A549 (cell line): ENCODE results near the gene EIF4G2. TPM values are rescaled to one million over a fixed set of nuclear protein-coding genes. Genes with fewer than 3 reads are reported as not detected.

Source experiments
- ATAC-seq, 2 experiments: fragments of 200-7000 bp in 1 of 2; fragments of >200 bp in 1 of 2; cut with Nextera tagmentation in 1 of 2; cut with Tn5 transposase in 1 of 2; 3 replicates each; pipeline versions ENCODE4 v1.8.0 to v1.9.1; 2018 to 2020; ENCODE audit warnings: mild to moderate bottlenecking in 1 of 2, moderate library complexity in 1 of 2
- CTCF ChIA-PET: fragments of 300-600 bp; sonication (Branson Sonifier 250); formaldehyde crosslinking; extraction: SDS; loops from one replicate; lab custom pipeline; 2021; ENCODE audit warnings: antibody characterized with exemption, inconsistent platforms; lab: Yijun Ruan, JAX
- POLR2A ChIA-PET: fragments of 350-600 bp; formaldehyde crosslinking; extraction: SDS; loops from one replicate; lab custom pipeline; 2021; ENCODE audit warnings: antibody characterized with exemption, inconsistent platforms; lab: Yijun Ruan, JAX
- DNase-seq, 2 experiments: peaks; one replicate each; pipeline versions ENCODE4 v3.0.0 to v3.0.0-alpha.2; 2011 to 2016; ENCODE audit warnings: low read depth in 1 of 2, low spot score in 1 of 2
- FAIRE-seq: peaks from 2 replicates; lab custom pipeline; 2011; peaks lifted over from hg19 to GRCh38; lab: Jason Lieb, UNC
- H3K27ac ChIP-seq, 2 experiments: fragments of >200 bp; sonication (Bioruptor Twin); formaldehyde crosslinking; 3 replicates each; pipeline ENCODE4 v1.5.1; 2016 to 2017
- H3K4me1 ChIP-seq: fragments of >200 bp; sonication (Bioruptor Twin); formaldehyde crosslinking; 3 replicates; pipeline ENCODE4 v1.6.1; 2016
- H3K4me2 ChIP-seq: fragments of >200 bp; sonication (Bioruptor Twin); formaldehyde crosslinking; 3 replicates; pipeline ENCODE4 v1.6.1; 2016
- H3K4me3 ChIP-seq: fragments of >200 bp; sonication (Bioruptor Twin); formaldehyde crosslinking; 3 replicates; pipeline ENCODE4 v1.5.1; 2016
- H3K9me3 ChIP-seq: fragments of >200 bp; sonication (Bioruptor Twin); formaldehyde crosslinking; 3 replicates; pipeline ENCODE4 v1.6.1; 2016
- CBX8 ChIP-seq: fragments of 200-600 bp; sonication (generic); IDR thresholded peaks from 2 replicates; pipeline ENCODE4 v1.6.1; 2016
- EHMT2 ChIP-seq: fragments of 200-600 bp; sonication (generic); IDR thresholded peaks from 2 replicates; pipeline ENCODE4 v1.6.1; 2016; ENCODE audit warnings: antibody characterized with exemption, low read depth, mild to moderate bottlenecking, moderate library complexity
- HEYL ChIP-seq: fragments of 250-450 bp; sonication (Bioruptor Pico); IDR thresholded peaks from 2 replicates; pipeline ENCODE4 v1.8.0; 2021; ENCODE audit warnings: mild to moderate bottlenecking, moderate library complexity
- HOXB13 ChIP-seq: fragments of 250-450 bp; sonication (Bioruptor Pico); IDR thresholded peaks from 2 replicates; pipeline ENCODE4 v1.5.0; 2020; ENCODE audit warnings: low read depth, mild to moderate bottlenecking, moderate library complexity
- HOXB5 ChIP-seq: fragments of 250-450 bp; sonication (Bioruptor Pico); IDR thresholded peaks from 2 replicates; pipeline ENCODE4 v1.5.0; 2020; ENCODE audit warnings: mild to moderate bottlenecking, moderate library complexity
- JUN ChIP-seq, 2 experiments: fragments of >200 bp; sonication (Bioruptor Twin); formaldehyde crosslinking; IDR thresholded peaks; 2 replicates in 1 of 2; 3 replicates in 1 of 2; pipeline ENCODE4 v1.6.1; 2016 to 2017
- JUNB ChIP-seq: fragments of >200 bp; sonication (Bioruptor Twin); formaldehyde crosslinking; IDR thresholded peaks from 2 replicates; pipeline ENCODE4 v1.6.1; 2016
- POLR2A ChIP-seq: IDR thresholded peaks from 2 replicates; pipeline ENCODE4 v1.6.1; 2012; ENCODE audit warnings: mild to moderate bottlenecking, low read length
- WGBS: methylation state at CpG from one replicate; pipeline ENCODE4 v1.1.6; 2017; ENCODE audit errors: missing lambda C conversion rate; 5-methylcytosine and 5-hydroxymethylcytosine counted together
- polyA plus RNA-seq, 4 experiments: library from polyadenylated mRNA; depleted of rRNA in 3 of 4; stranded (reverse); fragments of >200 nt; fragmentation: RNase III in 1 of 4; extraction: RNeasy Plus Mini Kit Qiagen cat#74134 plus additional on column Dnase treatment in 1 of 4; gene quantifications; 2 replicates in 3 of 4; 3 replicates in 1 of 4; pipeline ENCODE4 v1.2.3, GENCODE V29; 2011 to 2017
- TF ChIP-seq, protein P1 (sequence below): fragments of 250-450 bp; sonication (Bioruptor Pico); IDR thresholded peaks from 2 replicates; pipeline ENCODE4 v1.5.0; 2021; ENCODE audit warnings: mild to moderate bottlenecking, moderate library complexity, borderline replicate concordance
- TF ChIP-seq, protein P2 (sequence below): fragments of 250-450 bp; sonication (Bioruptor Pico); IDR thresholded peaks from 2 replicates; pipeline ENCODE4 v1.5.0; 2020; ENCODE audit warnings: low read depth, mild to moderate bottlenecking, moderate library complexity
- TF ChIP-seq, protein P3 (sequence below): IDR thresholded peaks from 2 replicates; pipeline ENCODE4 v1.6.1; 2012

Gene EIF4G2
- polyA plus RNA-seq, 2 of the 4 experiments (the other 2 are of a cell fraction) = 901 to 1,171 TPM

DNA sequence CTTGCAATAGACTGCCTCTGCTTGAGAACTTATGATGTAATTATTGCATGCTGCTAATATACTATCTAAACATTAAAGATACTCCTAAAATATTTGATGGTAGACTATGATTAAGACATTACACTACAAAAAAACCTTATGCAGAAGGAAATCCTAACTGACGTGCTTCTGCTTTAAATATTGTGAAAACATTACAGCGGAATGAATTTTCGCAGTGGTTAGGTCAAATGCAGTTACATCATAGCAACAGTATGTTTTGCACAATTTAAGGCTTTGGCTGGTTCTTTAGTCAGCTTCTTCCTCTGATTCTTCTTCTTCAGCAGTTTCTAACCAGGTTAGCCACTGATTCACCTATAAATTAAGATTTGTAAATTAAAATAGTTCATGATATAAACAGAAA lies 11.2 kb downstream of the EIF4G2 start:
- ChIA-PET POLR2A (interaction anchor here (1.0 to 3.4 kb wide), 2 partner anchors 12 to 61 kb away, joined by 4 to 43 read pairs; partner anchors contain the start of genes EIF4G2 and ZBED5), CTCF (interaction anchor here (0.8 to 1.4 kb wide), 3 partner anchors 14 to 223 kb away, joined by 3 read pairs; no protein-coding TSS in a partner anchor)
- ATAC-seq = no peak
- H3K27ac ChIP-seq = no peak overlapping the region
- DNase-seq = no peak
- TF ChIP-seq, protein P1, sequence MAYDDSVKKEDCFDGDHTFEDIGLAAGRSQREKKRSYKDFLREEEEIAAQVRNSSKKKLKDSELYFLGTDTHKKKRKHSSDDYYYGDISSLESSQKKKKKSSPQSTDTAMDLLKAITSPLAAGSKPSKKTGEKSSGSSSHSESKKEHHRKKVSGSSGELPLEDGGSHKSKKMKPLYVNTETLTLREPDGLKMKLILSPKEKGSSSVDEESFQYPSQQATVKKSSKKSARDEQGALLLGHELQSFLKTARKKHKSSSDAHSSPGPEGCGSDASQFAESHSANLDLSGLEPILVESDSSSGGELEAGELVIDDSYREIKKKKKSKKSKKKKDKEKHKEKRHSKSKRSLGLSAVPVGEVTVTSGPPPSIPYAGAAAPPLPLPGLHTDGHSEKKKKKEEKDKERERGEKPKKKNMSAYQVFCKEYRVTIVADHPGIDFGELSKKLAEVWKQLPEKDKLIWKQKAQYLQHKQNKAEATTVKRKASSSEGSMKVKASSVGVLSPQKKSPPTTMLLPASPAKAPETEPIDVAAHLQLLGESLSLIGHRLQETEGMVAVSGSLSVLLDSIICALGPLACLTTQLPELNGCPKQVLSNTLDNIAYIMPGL = no peak
- TF ChIP-seq POLR2A = no peak
- TF ChIP-seq, all 56 proteins: peak for 0
- peaks cover 35% of the 10 kb centered on the region for H3K4me1 ChIP-seq
- WGBS = 93% methylated on average over 3 of the region's 3 CpGs
- no peak overlapping the region for H3K4me3 ChIP-seq
- H3K4me2 ChIP-seq = no peak overlapping the region
- H3K9me3 ChIP-seq = no peaks in the 10 kb centered on the region
- no peak for FAIRE-seq

DNA sequence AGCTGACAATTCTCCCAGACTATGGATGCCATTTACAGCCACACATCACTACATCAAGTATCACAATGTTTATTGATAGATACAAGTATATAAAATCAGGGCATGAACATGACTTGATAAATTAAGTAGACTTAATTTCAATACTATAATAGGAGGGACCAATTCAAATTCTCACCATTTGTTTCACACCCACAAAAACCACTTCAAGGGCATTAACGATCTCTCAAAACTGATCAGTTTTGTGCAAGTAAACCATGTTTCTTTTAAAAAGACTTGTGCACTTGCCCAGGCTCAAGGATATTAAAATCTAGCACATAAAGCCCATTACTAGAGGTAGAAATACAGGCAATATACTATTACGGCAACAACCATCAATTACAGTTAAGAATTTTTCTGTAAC lies 11.7 kb downstream of the EIF4G2 start:
- Histone ChIP-seq H3K27ac (no peak overlapping the region), H3K9me3 (no peaks in the 10 kb centered on the region), H3K4me1 (peaks cover 30% of the 10 kb centered on the region), H3K4me2 (no peak overlapping the region), H3K4me3 (no peak overlapping the region)
- CTCF ChIA-PET = interaction anchor here (0.8 to 2.0 kb wide), 6 partner anchors 14 to 223 kb away, joined by 3 to 5 read pairs (median 3); no protein-coding TSS in a partner anchor
- no peak for ATAC-seq
- POLR2A ChIA-PET = interaction anchor here (0.6 to 3.4 kb wide), 4 partner anchors 12 to 61 kb away, joined by 3 to 43 read pairs (median 20); partner anchors contain the start of genes EIF4G2 and ZBED5
- TF ChIP-seq, protein P2, sequence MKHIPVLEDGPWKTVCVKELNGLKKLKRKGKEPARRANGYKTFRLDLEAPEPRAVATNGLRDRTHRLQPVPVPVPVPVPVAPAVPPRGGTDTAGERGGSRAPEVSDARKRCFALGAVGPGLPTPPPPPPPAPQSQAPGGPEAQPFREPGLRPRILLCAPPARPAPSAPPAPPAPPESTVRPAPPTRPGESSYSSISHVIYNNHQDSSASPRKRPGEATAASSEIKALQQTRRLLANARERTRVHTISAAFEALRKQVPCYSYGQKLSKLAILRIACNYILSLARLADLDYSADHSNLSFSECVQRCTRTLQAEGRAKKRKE (CRISPR knock-in tag) = no peak
- TF ChIP-seq EHMT2 = no peak
- TF ChIP-seq HOXB13 (CRISPR knock-in tag) = no peak
- TF ChIP-seq JUNB = no peak
- TF ChIP-seq HOXB5 (CRISPR knock-in tag) = no peak
- no peak for DNase-seq
- FAIRE-seq = no peak
- WGBS = 95% methylated on average over 2 of the region's 2 CpGs

DNA sequence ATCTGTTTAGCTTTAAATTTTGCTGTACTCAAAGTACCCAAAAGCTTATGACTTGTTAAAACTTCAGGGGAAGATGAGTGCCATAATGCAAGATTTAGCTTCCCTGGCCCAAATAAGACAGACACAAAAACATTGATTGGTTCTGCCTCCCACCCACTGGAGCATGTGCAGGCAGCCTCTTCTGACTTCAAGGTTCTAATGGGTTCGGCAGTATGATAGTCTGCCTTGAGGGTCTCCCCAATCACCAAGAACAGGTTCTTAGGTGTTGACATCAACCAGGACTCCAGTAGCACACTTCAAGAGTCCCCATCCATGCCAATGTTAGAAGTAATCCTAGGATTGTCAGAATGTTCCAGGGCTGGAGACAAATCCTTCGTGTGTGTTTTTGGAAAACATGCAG lies 12.5 kb downstream of the EIF4G2 start:
- ChIA-PET CTCF (interaction anchor here (0.6 to 2.0 kb wide), 10 partner anchors 12 to 291 kb away, joined by 3 to 5 read pairs (median 4); no protein-coding TSS in a partner anchor), POLR2A (interaction anchor here (0.6 to 1.9 kb wide), 7 partner anchors 11 to 135 kb away, joined by 3 to 36 read pairs (median 3); partner anchors contain the start of genes EIF4G2 and ZBED5)
- TF ChIP-seq, protein P3, sequence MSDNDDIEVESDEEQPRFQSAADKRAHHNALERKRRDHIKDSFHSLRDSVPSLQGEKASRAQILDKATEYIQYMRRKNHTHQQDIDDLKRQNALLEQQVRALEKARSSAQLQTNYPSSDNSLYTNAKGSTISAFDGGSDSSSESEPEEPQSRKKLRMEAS = no peak
- peak; percentile 16 to 61; a peak in 3 of 5 replicates for TF ChIP-seq JUN (IDR thresholded peaks at IDR 0.05)
- Histone ChIP-seq H3K9me3 (no peaks in the 10 kb centered on the region), H3K27ac (no peak overlapping the region), H3K4me1 (peaks cover 25% of the 10 kb centered on the region), H3K4me2 (no peak overlapping the region), H3K4me3 (no peak overlapping the region)
- ATAC-seq (no peak), DNase-seq (no peak), FAIRE-seq (no peak)
- WGBS = 92% methylated on average over 2 of the region's 2 CpGs

DNA sequence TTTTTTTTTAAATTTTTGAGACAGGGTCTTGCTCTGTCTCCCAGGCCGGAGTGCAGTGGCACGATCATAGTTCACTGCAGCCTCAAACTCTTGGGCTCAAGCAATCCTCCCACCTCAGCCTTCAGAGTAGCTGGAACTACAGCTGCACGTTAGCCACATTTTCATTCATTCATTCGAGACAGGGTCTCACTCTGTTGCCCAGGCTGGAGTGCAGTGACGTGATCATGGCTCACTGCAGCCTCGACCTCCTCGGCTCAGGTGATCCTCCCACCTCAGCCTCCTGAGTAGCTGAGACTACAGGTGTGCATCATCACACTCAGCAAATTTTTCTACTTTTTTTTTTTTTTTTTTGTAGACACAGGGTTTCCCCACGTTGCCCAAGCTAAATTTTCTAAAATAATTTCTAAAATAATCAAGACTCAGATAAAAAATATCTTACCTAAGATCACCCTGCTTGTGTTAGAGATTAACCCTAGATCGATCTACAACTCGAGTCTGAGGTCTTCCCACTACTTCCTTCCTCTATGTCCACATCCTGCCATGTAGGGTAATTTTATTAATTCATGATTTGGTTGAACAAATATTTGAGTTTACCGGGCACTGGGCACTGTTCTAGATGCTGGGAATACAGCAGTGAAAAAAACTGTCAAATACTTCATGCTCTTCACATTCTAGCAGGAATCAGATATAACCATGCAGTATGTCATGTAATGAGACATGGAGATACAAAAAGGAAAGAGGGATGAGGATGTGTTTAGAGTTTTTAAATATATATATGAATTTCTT lies 15.1 kb downstream of the EIF4G2 start:
- H3K4me2 ChIP-seq = no peak overlapping the region; the same call in 2 of the 3 replicates
- peak overlapping the region in 1 of 2 experiments; percentile 22; a peak in 2 of 6 replicates for H3K27ac ChIP-seq
- no peak for DNase-seq
- TF ChIP-seq CBX8 (no peak), POLR2A (no peak), HEYL (CRISPR knock-in tag) (no peak)
- TF ChIP-seq, all 56 proteins: peak for 0
- CTCF ChIA-PET = interaction anchor here (0.6 to 6.0 kb wide), 44 partner anchors 11 to 1013 kb away, joined by 3 to 78 read pairs (median 8); partner anchors contain the start of gene EIF4G2
- 64% methylated on average over 11 of the region's 11 CpGs for WGBS
- peak in 1 of 2 experiments; percentile 6; a peak in 3 of 6 replicates for ATAC-seq
- Histone ChIP-seq H3K9me3 (no peaks in the 10 kb centered on the region), H3K4me1 (peaks cover 19% of the 10 kb centered on the region), H3K4me3 (no peak overlapping the region)
- POLR2A ChIA-PET = interaction anchor here (0.7 to 3.0 kb wide), 7 partner anchors 14 to 856 kb away, joined by 3 to 31 read pairs (median 6); partner anchors contain the start of genes EIF4G2 and ZBED5
- no peak for FAIRE-seq
